GM12878 (cell line): ENCODE results near the gene TEX2. TPM values are rescaled to one million over a fixed set of nuclear protein-coding genes. Genes with fewer than 3 reads are reported as not detected.

Experiments
- ATAC-seq: fragments of 200-7000 bp; cut with Tn5 transposase; 3 replicates; pipeline ENCODE4 v1.9.1; 2020; ENCODE audit warnings: mild to moderate bottlenecking, moderate library complexity
- BruUV-seq: library from RNA; stranded (reverse); fragments of 400-500 nt; replicated peaks from 2 replicates; lab custom pipeline; 2021; lab: Mats Ljungman, UMichigan
- CTCF ChIA-PET: fragments of 300-600 bp; sonication (Branson Sonifier 250); formaldehyde crosslinking; extraction: SDS; loops from one replicate; lab custom pipeline; 2021; ENCODE audit warnings: inconsistent platforms; lab: Yijun Ruan, JAX
- POLR2A ChIA-PET: fragments of 350-600 bp; formaldehyde crosslinking; extraction: SDS; loops from one replicate; lab custom pipeline; 2021; ENCODE audit warnings: inconsistent platforms; lab: Charles Lee
- RAD21 ChIA-PET: fragments of 300-600 bp; sonication (Branson Sonifier 250); formaldehyde crosslinking; loops from one replicate; lab custom pipeline; 2023; ENCODE audit warnings: antibody characterized with exemption; ENCODE audit not compliant: unreplicated experiment; lab: Charles Lee
- SMC1A ChIA-PET: fragments of 300-600 bp; sonication (Branson Sonifier 250); formaldehyde crosslinking; loops from one replicate; lab custom pipeline; 2023; ENCODE audit not compliant: unreplicated experiment, uncharacterized antibody; lab: Charles Lee
- DNase-seq: peaks from one replicate; pipeline ENCODE4 v3.0.0-alpha.2; 2011; ENCODE audit warnings: low read depth, low spot score
- FAIRE-seq: peaks from 3 replicates; lab custom pipeline; 2011; peaks lifted over from hg19 to GRCh38; lab: Jason Lieb, UNC
- H2AFZ ChIP-seq: 2 replicates; pipeline ENCODE4 v1.6.0; 2011; ENCODE audit warnings: low read depth, low read length, control low read depth; ENCODE audit not compliant: control insufficient read depth
- H3K27ac ChIP-seq: 2 replicates; pipeline ENCODE4 v1.5.1; 2011; ENCODE audit warnings: control low read depth; ENCODE audit not compliant: control insufficient read depth, insufficient read depth
- H3K27me3 ChIP-seq, 2 experiments: replicated peaks in 1 of 2; 2 replicates each; pipeline versions ENCODE4 v1.6.0 to v1.6.1; 2011; ENCODE audit warnings: low read length in 1 of 2; ENCODE audit not compliant: control insufficient read depth in 2 of 2, insufficient read depth in 2 of 2
- H3K36me3 ChIP-seq, 2 experiments: 2 replicates each; pipeline ENCODE4 v1.5.1; 2011; ENCODE audit warnings: low read length in 1 of 2; ENCODE audit not compliant: control insufficient read depth in 2 of 2, insufficient read depth in 2 of 2
- H3K4me1 ChIP-seq: 2 replicates; pipeline ENCODE4 v1.6.1; 2011; ENCODE audit warnings: mild to moderate bottlenecking, low read length, moderate library complexity, mixed read lengths; ENCODE audit not compliant: control insufficient read depth, insufficient read depth
- H3K4me2 ChIP-seq: 2 replicates; pipeline ENCODE4 v1.6.0; 2011; ENCODE audit warnings: control low read depth; ENCODE audit not compliant: control insufficient read depth, insufficient read depth
- H3K4me3 ChIP-seq: fragments of 200-600 bp; sonication (generic); 2 replicates; pipeline ENCODE4 v1.5.1; 2016
- H3K79me2 ChIP-seq: 2 replicates; pipeline ENCODE4 v1.6.0; 2011; ENCODE audit warnings: low read length; ENCODE audit not compliant: control insufficient read depth, insufficient read depth
- H3K9ac ChIP-seq: 2 replicates; pipeline ENCODE4 v1.8.0; 2011; ENCODE audit warnings: low read length, control low read depth, mixed read lengths; ENCODE audit not compliant: control insufficient read depth, insufficient read depth
- H3K9me3 ChIP-seq: replicated peaks from 3 replicates; pipeline ENCODE4 v1.5.1; 2011; ENCODE audit warnings: mild to moderate bottlenecking, low read length; ENCODE audit not compliant: control insufficient read depth, insufficient read depth
- H4K20me1 ChIP-seq: 2 replicates; pipeline ENCODE4 v1.6.0; 2011; ENCODE audit not compliant: control insufficient read depth, insufficient read depth
- BACH1 ChIP-seq: fragments of 450-650 bp; IDR thresholded peaks from 2 replicates; pipeline ENCODE4 v1.6.1; 2017; ENCODE audit warnings: mild to moderate bottlenecking, borderline replicate concordance
- CBX5 ChIP-seq: sonication (generic); IDR thresholded peaks from 2 replicates; pipeline ENCODE4 v1.6.1; 2016; ENCODE audit warnings: low read depth, moderate library complexity, mild to moderate bottlenecking, inconsistent platforms
- CTCF ChIP-seq, 3 experiments: IDR thresholded peaks in 2 of 3; conservative IDR thresholded peaks in 1 of 3; 2 replicates each; pipeline ENCODE4 v1.5.1; 2011; ENCODE audit warnings: low read depth in 3 of 3, low read length in 3 of 3, mild to moderate bottlenecking in 3 of 3, control low read depth in 2 of 3, moderate library complexity in 2 of 3, inconsistent platforms in 1 of 3, mixed read lengths in 1 of 3; ENCODE audit not compliant: control insufficient read depth in 2 of 3, insufficient read depth in 1 of 3; ENCODE audit errors: extremely low read depth in 1 of 3
- DPF2 ChIP-seq: fragments of 450-650 bp; IDR thresholded peaks from 2 replicates; pipeline ENCODE4 v1.6.1; 2017; ENCODE audit warnings: mild to moderate bottlenecking
- E4F1 ChIP-seq: fragments of 450-650 bp; IDR thresholded peaks from 2 replicates; pipeline ENCODE4 v1.6.1; 2018; ENCODE audit warnings: borderline replicate concordance, mild to moderate bottlenecking; ENCODE audit not compliant: partially characterized antibody
- ETV6 ChIP-seq, 2 experiments: fragments of 450-650 bp in 1 of 2; IDR thresholded peaks in 1 of 2; conservative IDR thresholded peaks in 1 of 2; 2 replicates each; pipeline ENCODE4 v1.6.1; 2014; ENCODE audit warnings: antibody characterized with exemption in 1 of 2, borderline replicate concordance in 1 of 2, low read depth in 1 of 2, mild to moderate bottlenecking in 1 of 2, moderate library complexity in 1 of 2
- FOXK2 ChIP-seq: fragments of 450-650 bp; IDR thresholded peaks from 2 replicates; pipeline ENCODE4 v1.6.1; 2017; ENCODE audit warnings: mild to moderate bottlenecking, moderate library complexity
- MYC ChIP-seq: IDR thresholded peaks from 2 replicates; pipeline ENCODE4 v1.6.1; 2011; ENCODE audit warnings: mild to moderate bottlenecking, low read length, moderate library complexity, inconsistent platforms; ENCODE audit not compliant: insufficient read depth, insufficient replicate concordance, insufficient read length, severe bottlenecking
- NFIC ChIP-seq: IDR thresholded peaks from 2 replicates; pipeline ENCODE4 v1.6.1; 2012; ENCODE audit warnings: low read depth, mild to moderate bottlenecking, inconsistent platforms, low read length, moderate library complexity
- PRDM15 ChIP-seq: fragments of 450-650 bp; formaldehyde crosslinking; IDR thresholded peaks from 2 replicates; pipeline ENCODE4 v1.4.0; 2020; ENCODE audit warnings: mild to moderate bottlenecking, moderate library complexity
- SMARCA5 ChIP-seq: fragments of 450-650 bp; IDR thresholded peaks from 2 replicates; pipeline ENCODE4 v1.6.1; 2017; ENCODE audit warnings: mild to moderate bottlenecking
- TCF12 ChIP-seq: IDR thresholded peaks from 2 replicates; pipeline ENCODE4 v1.6.1; 2011; ENCODE audit warnings: low read depth, mild to moderate bottlenecking, low read length
- WGBS: methylation state at CpG from one replicate; pipeline ENCODE4 v1.1.6; 2016; ENCODE audit warnings: low lambda C conversion rate; ENCODE audit not compliant: insufficient replicate concordance, insufficient coverage; ENCODE audit errors: missing lambda C conversion rate; 5-methylcytosine and 5-hydroxymethylcytosine counted together
- in situ Hi-C: fragments of 300-500 bp; cut with MboI; formaldehyde crosslinking; loops from 9 replicates; pipeline ENCODE4 v1.14.3; 2018; ENCODE audit warnings: mixed read lengths
- intact Hi-C: fragments of 100-400 bp; cut with micrococcal nuclease; formaldehyde crosslinking; loops from one replicate; pipeline ENCODE4 v1.14.2; 2022; ENCODE audit not compliant: unreplicated experiment
- polyA plus RNA-seq, 11 experiments: library from polyadenylated mRNA; depleted of rRNA in 4 of 11; unstranded in 6 of 11; stranded (reverse) in 5 of 11; fragments of >200 nt; fragmentation: Nextera tagmentation in 4 of 11; fragmentation: Illumina TruSeq in 1 of 11; extraction: Ambion mirVana in 4 of 11; extraction: Trizol in 1 of 11; gene quantifications; 1 replicate in 1 of 11; 2 replicates in 10 of 11; pipeline versions ENCODE4 v1.2.1 to v1.2.3, GENCODE V29; 2011 to 2016; ENCODE audit warnings: inconsistent platforms in 2 of 11, missing spikeins in 2 of 11, low read depth in 1 of 11
- total RNA-seq, 4 experiments: library from RNA; depleted of rRNA in 3 of 4; stranded (reverse); fragments of >200 nt in 3 of 4; fragmentation: Illumina TruSeq in 1 of 4; extraction: Trizol in 1 of 4; gene quantifications; 2 replicates each; pipeline versions ENCODE4 v1.2.1 to v1.2.3, GENCODE V29; 2013 to 2021

TEX2 gene
- total and polyA plus RNA-seq, 10 of the 15 experiments (the other 5 are each of a cell fraction or from before 2014, with no cell fraction given), result 3.8 to 19.9 (median 15.8) TPM

- Histone ChIP-seq H3K9ac (0 out of 2 replicates have a peak overlapping the region, but pooled peaks have one; percentile 30), H2AFZ (no peak overlapping the region), H3K27me3 (no peaks in the 10 kb centered on the region), H4K20me1 (no peaks in the 10 kb centered on the region), H3K36me3 (no peaks in the 10 kb centered on the region), H3K27ac (peak overlapping the region; percentile 57), H3K4me2 (peak overlapping the region; percentile 40), H3K4me1 (peaks cover 39% of the 10 kb centered on the region), H3K9me3 (no peaks in the 10 kb centered on the region), H3K79me2 (peaks cover 9% of the 10 kb centered on the region), H3K4me3 (no peak overlapping the region)
- DNase-seq (peak; percentile 55), FAIRE-seq (no peak), ATAC-seq (peak; percentile 65)
- ChIA-PET SMC1A (interaction anchor here (0.7 to 2.7 kb wide), 12 partner anchors 10 to 75 kb away, joined by 3 to 13 read pairs (median 5); no protein-coding TSS in a partner anchor), RAD21 (interaction anchor here (0.9 to 3.0 kb wide), 10 partner anchors 14 to 75 kb away, joined by 3 to 23 read pairs (median 4); no protein-coding TSS in a partner anchor), POLR2A (interaction anchor here (0.6 to 3.5 kb wide), 14 partner anchors 10 to 95 kb away, joined by 3 to 22 read pairs (median 4); partner anchors contain the start of gene ERN1), CTCF (interaction anchor here (0.6 to 2.8 kb wide), 13 partner anchors 9 to 217 kb away, joined by 3 to 16 read pairs (median 4); no protein-coding TSS in a partner anchor)
- intact Hi-C loops (no loop called here), in situ Hi-C loops (no loop called here)
- no TSS peak for BruUV-seq
- 67% methylated on average over 3 of the region's 5 CpGs for WGBS
- TF ChIP-seq DPF2 (0 out of 2 replicates have a peak, but pooled peaks have one; percentile 39), BACH1 (no peak), SMARCA5 (no peak), TCF12 (no peak), ETV6 (conservative IDR thresholded peaks at IDR 0.05 in 1 of 2, IDR thresholded peaks at IDR 0.05 in 1 of 2; ENCODE audit: borderline replicate concordance in 1 of 2, low read depth in 1 of 2) (no peak), E4F1 (no peak), MYC (no peak), PRDM15 (CRISPR knock-in tag) (no peak), FOXK2 (no peak), CBX5 (no peak), CTCF (IDR thresholded peaks at IDR 0.05 in 2 of 3, conservative IDR thresholded peaks at IDR 0.05 in 1 of 3; ENCODE audit: control insufficient read depth in 2 of 3, extremely low read depth in 1 of 3, insufficient read depth in 1 of 3, low read depth in 3 of 3, low read length in 3 of 3) (no peak), NFIC (peak; percentile 74)
Measured at GRCh38 chr17:64103391-64104364, 159.4 kb downstream of the TEX2 start.
